ENCODE data around the gene RO60. TPM values are rescaled to one million over a fixed set of nuclear protein-coding genes. Genes with fewer than 3 reads are reported as not detected.

Gene RO60
- polyA plus RNA-seq, 1 of the 3 experiments (the other 2 are of a cell fraction), result 6.4 TPM

- 94% methylated on average over 5 of the region's 5 CpGs for WGBS (ENCODE audit: low lambda C conversion rate)
- no peak overlapping the region for H3K4me3 ChIP-seq (ENCODE audit: low read depth in 2 of 2, low read length in 1 of 2)
- H3K9me3 ChIP-seq, result no peaks in the 10 kb centered on the region
- peaks cover 84% of the 10 kb centered on the region for H3K79me2 ChIP-seq (ENCODE audit: insufficient read depth)
- H3K4me2 ChIP-seq, result no peak overlapping the region
- POLR2A ChIA-PET, result no interaction called here
- CTCF ChIA-PET, result interaction anchor here (1.0 to 2.3 kb wide), 2 partner anchors 22 to 224 kb away, joined by 3 to 5 read pairs; no protein-coding TSS in a partner anchor
- H3K9ac ChIP-seq, result no peak overlapping the region
- H3F3A ChIP-seq (replicated peaks; ENCODE audit: insufficient read depth), result peaks cover 4% of the 10 kb centered on the region
- no peak for TF ChIP-seq FOXM1 (IDR thresholded peaks at IDR 0.05; ENCODE audit: low read depth)
- no peak for TF ChIP-seq JUND (IDR thresholded peaks at IDR 0.05)
- TF ChIP-seq GABPA (IDR thresholded peaks at IDR 0.05; ENCODE audit: low read depth), result no peak
- no peak for TF ChIP-seq TEAD4 (IDR thresholded peaks at IDR 0.05; ENCODE audit: borderline replicate concordance, insufficient read depth)
- TF ChIP-seq YY1 (IDR thresholded peaks at IDR 0.05; ENCODE audit: low read depth), result no peak
- no peak for TF ChIP-seq MEF2A (IDR thresholded peaks at IDR 0.05; ENCODE audit: borderline replicate concordance, low read depth)
- no peak for TF ChIP-seq USF1 (IDR thresholded peaks at IDR 0.05; ENCODE audit: borderline replicate concordance, low read depth)
- no peak for TF ChIP-seq CTCF (IDR thresholded peaks at IDR 0.05)
- TF ChIP-seq RXRA (IDR thresholded peaks at IDR 0.05; ENCODE audit: borderline replicate concordance, low read depth), result no peak
- TF ChIP-seq GATA2 (CRISPR knock-in tag; IDR thresholded peaks at IDR 0.05), result no peak
- TF ChIP-seq EP300 (IDR thresholded peaks at IDR 0.05; ENCODE audit: borderline replicate concordance in 1 of 2, low read depth in 1 of 2, low read length in 1 of 2), result no peak
- no peak for TF ChIP-seq SMC3 (IDR thresholded peaks at IDR 0.05; ENCODE audit: low read depth, low read length)
- no peak for TF ChIP-seq RAD21 (IDR thresholded peaks at IDR 0.05; ENCODE audit: low read length)
- TF ChIP-seq CHD2 (IDR thresholded peaks at IDR 0.05; ENCODE audit: low read length, partially characterized antibody), result no peak
- no peak for TF ChIP-seq IRF3 (IDR thresholded peaks at IDR 0.05; ENCODE audit: low read depth, low read length)
- no peak for TF ChIP-seq FOXJ3 (CRISPR knock-in tag; IDR thresholded peaks at IDR 0.05)
- TF ChIP-seq NFIC (IDR thresholded peaks at IDR 0.05; ENCODE audit: borderline replicate concordance), result no peak
- no peak for TF ChIP-seq SIN3A (IDR thresholded peaks at IDR 0.05; ENCODE audit: borderline replicate concordance, low read depth, low read length)
- TF ChIP-seq TCF12 (IDR thresholded peaks at IDR 0.05), result no peak
- no peak for TF ChIP-seq NRF1 (IDR thresholded peaks at IDR 0.05; ENCODE audit: low read depth, low read length)
- H4K20me1 ChIP-seq (ENCODE audit: insufficient read depth), result peaks cover 25% of the 10 kb centered on the region
- peaks cover 6 to 41% of the 10 kb centered on the region in 2 experiments for H3K36me3 ChIP-seq (replicated peaks in 1 of 2; ENCODE audit: control insufficient read depth in 1 of 2, insufficient read depth in 2 of 2, low read length in 1 of 2)
- no peak overlapping the region for H2AFZ ChIP-seq (ENCODE audit: low read depth)
- H3K27ac ChIP-seq (ENCODE audit: low read depth in 2 of 2, low read length in 1 of 2), result no peak overlapping the region
- peaks cover 4 to 6% of the 10 kb centered on the region in 2 experiments; a peak in 3 of 4 replicates for H3K4me1 ChIP-seq (ENCODE audit: control insufficient read depth in 1 of 2, insufficient read depth in 2 of 2, low read depth in 1 of 2, low read length in 1 of 2)
- DNase-seq, result no peak
- H3K27me3 ChIP-seq (ENCODE audit: insufficient read depth), result no peaks in the 10 kb centered on the region
- H3K9me2 ChIP-seq, result no peaks in the 10 kb centered on the region
These were observed 11.5 kb downstream of the RO60 start for GRCh38 chr1:193070942-193071341.
